ENCODE results near the gene COX17. TPM values are rescaled to one million over a fixed set of nuclear protein-coding genes. Genes with fewer than 3 reads are reported as not detected.

Gene COX17
- total RNA-seq, 1 donor from 2014 or later, result 22.8 TPM

DNA sequence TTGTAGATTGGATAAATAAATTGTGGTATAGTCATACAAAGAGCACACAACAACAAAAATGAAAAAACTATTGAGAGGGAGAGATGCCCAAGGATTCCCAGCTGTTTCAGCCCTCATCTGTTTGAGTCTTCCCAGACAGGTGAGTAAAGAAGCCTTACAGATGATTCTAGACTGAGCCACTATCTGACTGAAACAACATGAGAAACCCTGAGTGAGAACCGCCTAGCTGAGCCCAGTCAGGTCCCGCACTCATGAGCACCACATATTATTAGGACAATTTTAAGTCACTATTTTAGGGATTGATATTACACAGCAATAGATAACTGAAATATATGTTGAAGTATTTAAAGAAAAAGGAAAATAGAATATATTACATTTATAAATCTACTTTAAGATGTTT is 35.8 kb downstream of the COX17 start:
- Histone ChIP-seq H3K9ac (ENCODE audit: low read length) (no peak overlapping the region), H3K4me2 (ENCODE audit: low read length) (no peak overlapping the region), H3K36me3 (ENCODE audit: insufficient read depth, low read length) (no peaks in the 10 kb centered on the region), H4K20me1 (ENCODE audit: insufficient read depth, low read length) (no peaks in the 10 kb centered on the region), H3K9me3 (ENCODE audit: insufficient read depth, low read depth, low read length) (no peaks in the 10 kb centered on the region), H3K27ac (ENCODE audit: low read depth, low read length) (no peak overlapping the region), H3K27me3 (ENCODE audit: insufficient read depth, low read length) (no peaks in the 10 kb centered on the region), H2AFZ (ENCODE audit: low read depth, low read length) (no peak overlapping the region), H3K4me1 (ENCODE audit: insufficient read depth, low read length) (peaks cover 26% of the 10 kb centered on the region), H3K79me2 (ENCODE audit: insufficient read depth, low read length) (no peaks in the 10 kb centered on the region), H3K4me3 (ENCODE audit: insufficient read depth, low read depth, low read length) (no peak overlapping the region)
- Mint-ChIP-seq H3K4me1 (ENCODE audit: low read depth, unreplicated experiment) (peaks cover 45% of the 10 kb centered on the region), H3K27ac (ENCODE audit: unreplicated experiment) (no peak overlapping the region), H3K9me3 (ENCODE audit: unreplicated experiment) (no peaks in the 10 kb centered on the region), H3K4me3 (ENCODE audit: unreplicated experiment) (no peak overlapping the region), H3K27me3 (ENCODE audit: low read depth, unreplicated experiment) (peaks cover 4% of the 10 kb centered on the region), H3K36me3 (ENCODE audit: low read depth, unreplicated experiment) (no peaks in the 10 kb centered on the region)
- FAIRE-seq, result no peak
- TF ChIP-seq EZH2 (IDR thresholded peaks at IDR 0.05; ENCODE audit: insufficient read depth, low read length), result no peak
- TF ChIP-seq, protein P1, sequence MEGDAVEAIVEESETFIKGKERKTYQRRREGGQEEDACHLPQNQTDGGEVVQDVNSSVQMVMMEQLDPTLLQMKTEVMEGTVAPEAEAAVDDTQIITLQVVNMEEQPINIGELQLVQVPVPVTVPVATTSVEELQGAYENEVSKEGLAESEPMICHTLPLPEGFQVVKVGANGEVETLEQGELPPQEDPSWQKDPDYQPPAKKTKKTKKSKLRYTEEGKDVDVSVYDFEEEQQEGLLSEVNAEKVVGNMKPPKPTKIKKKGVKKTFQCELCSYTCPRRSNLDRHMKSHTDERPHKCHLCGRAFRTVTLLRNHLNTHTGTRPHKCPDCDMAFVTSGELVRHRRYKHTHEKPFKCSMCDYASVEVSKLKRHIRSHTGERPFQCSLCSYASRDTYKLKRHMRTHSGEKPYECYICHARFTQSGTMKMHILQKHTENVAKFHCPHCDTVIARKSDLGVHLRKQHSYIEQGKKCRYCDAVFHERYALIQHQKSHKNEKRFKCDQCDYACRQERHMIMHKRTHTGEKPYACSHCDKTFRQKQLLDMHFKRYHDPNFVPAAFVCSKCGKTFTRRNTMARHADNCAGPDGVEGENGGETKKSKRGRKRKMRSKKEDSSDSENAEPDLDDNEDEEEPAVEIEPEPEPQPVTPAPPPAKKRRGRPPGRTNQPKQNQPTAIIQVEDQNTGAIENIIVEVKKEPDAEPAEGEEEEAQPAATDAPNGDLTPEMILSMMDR (IDR thresholded peaks at IDR 0.05; ENCODE audit: insufficient read depth, low read depth, low read length), result no peak
- no peak for DNase-seq (ENCODE audit: low read depth)

GRCh38 chr3:119639494-119640350 is 37.5 kb downstream of the COX17 start:
- no peaks in the 10 kb centered on the region for H3K27me3 Mint-ChIP-seq (ENCODE audit: low read depth, unreplicated experiment)
- no peak for DNase-seq (ENCODE audit: low read depth)
- Histone ChIP-seq H3K4me2 (ENCODE audit: low read length) (no peak overlapping the region), H3K36me3 (ENCODE audit: insufficient read depth, low read length) (no peaks in the 10 kb centered on the region), H3K9ac (ENCODE audit: low read length) (no peak overlapping the region), H2AFZ (ENCODE audit: low read depth, low read length) (no peak overlapping the region), H3K4me1 (ENCODE audit: insufficient read depth, low read length) (peaks cover 31% of the 10 kb centered on the region), H3K79me2 (ENCODE audit: insufficient read depth, low read length) (no peaks in the 10 kb centered on the region), H3K27ac (ENCODE audit: low read depth, low read length) (no peak overlapping the region), H3K4me3 (ENCODE audit: insufficient read depth, low read depth, low read length) (no peak overlapping the region), H4K20me1 (ENCODE audit: insufficient read depth, low read length) (no peaks in the 10 kb centered on the region), H3K27me3 (ENCODE audit: insufficient read depth, low read length) (no peaks in the 10 kb centered on the region), H3K9me3 (ENCODE audit: insufficient read depth, low read depth, low read length) (no peaks in the 10 kb centered on the region)
- no peak overlapping the region for H3K4me3 Mint-ChIP-seq (ENCODE audit: unreplicated experiment)
- H3K4me1 Mint-ChIP-seq (ENCODE audit: low read depth, unreplicated experiment), result peaks cover 50% of the 10 kb centered on the region
- peak overlapping the region; percentile 98 for H3K27ac Mint-ChIP-seq (ENCODE audit: unreplicated experiment)
- H3K9me3 Mint-ChIP-seq (ENCODE audit: unreplicated experiment), result no peaks in the 10 kb centered on the region
- TF ChIP-seq EZH2 (IDR thresholded peaks at IDR 0.05; ENCODE audit: insufficient read depth, low read length), result no peak
- TF ChIP-seq, protein P1 (IDR thresholded peaks at IDR 0.05; ENCODE audit: insufficient read depth, low read depth, low read length), result no peak
- no peak for FAIRE-seq
- no peaks in the 10 kb centered on the region for H3K36me3 Mint-ChIP-seq (ENCODE audit: low read depth, unreplicated experiment)
